ENCODE data around the gene ARSK.

The ARSK gene

GRCh38 chr5:95565280-95565920 lies 10.5 kb downstream of the ARSK start:
- DNase-seq, result no peak

GRCh38 chr5:95572016-95572415 lies 17.1 kb downstream of the ARSK start:
- no peak for DNase-seq

- no peak for DNase-seq
Measured at GRCh38 chr5:95581576-95581975, 26.7 kb downstream of the ARSK start.

- DNase-seq, result no peak
Measured at GRCh38 chr5:95583992-95584391, 29.1 kb downstream of the ARSK start.

GRCh38 chr5:95590880-95591279 lies 36.0 kb downstream of the ARSK start:
- DNase-seq, result no peak

GRCh38 chr5:95591490-95591901 lies 36.6 kb downstream of the ARSK start:
- DNase-seq, result no peak

GRCh38 chr5:95595289-95595931 lies 40.5 kb downstream of the ARSK start:
- no peak for DNase-seq

GRCh38 chr5:95599252-95599651 lies 44.4 kb downstream of the ARSK start:
- DNase-seq, result no peak

- no peak for DNase-seq
Measured at GRCh38 chr5:95600557-95600956, 45.7 kb downstream of the ARSK start.

GRCh38 chr5:95605786-95606185 lies 50.9 kb downstream of the ARSK start:
- no peak for DNase-seq

- DNase-seq, result no peak
Measured at GRCh38 chr5:95606419-95606818, 51.5 kb downstream of the ARSK start.

- DNase-seq, result no peak
Measured at GRCh38 chr5:95609711-95610110, 54.8 kb downstream of the ARSK start.

- no peak for DNase-seq
Measured at GRCh38 chr5:95610546-95610945, 55.6 kb downstream of the ARSK start.

GRCh38 chr5:95611396-95611795 lies 56.5 kb downstream of the ARSK start:
- no peak for DNase-seq

GRCh38 chr5:95613514-95613913 lies 58.6 kb downstream of the ARSK start:
- DNase-seq, result no peak

- DNase-seq, result no peak
Measured at GRCh38 chr5:95615164-95615467, 60.2 kb downstream of the ARSK start.

GRCh38 chr5:95617057-95617456 lies 62.2 kb downstream of the ARSK start:
- DNase-seq, result no peak

- no peak for DNase-seq
Measured at GRCh38 chr5:95619096-95619495, 64.2 kb downstream of the ARSK start.

GRCh38 chr5:95619514-95620029 lies 64.7 kb downstream of the ARSK start:
- DNase-seq, result no peak

GRCh38 chr5:95620030-95620869 lies 65.3 kb downstream of the ARSK start, which contains the start of gene GPR150:
GPR150 (plus strand) TSS chr5:95620087; CDS start chr5:95620276, 189 bp downstream.
- DNase-seq, result peak; percentile 78

- DNase-seq, result peak; percentile 68
Measured at GRCh38 chr5:95620870-95621838, 66.3 kb downstream of the ARSK start.

GRCh38 chr5:95621839-95622629 lies 67.1 kb downstream of the ARSK start:
- peak; percentile 9 for DNase-seq

Measured in stimulated activated CD4-positive, alpha-beta T cell treated with anti-CD3 and anti-CD28 coated beads, Interleukin-15, amount 100 ng/mL, for 24 hours (primary cell).